ENCODE results near the gene C9orf50. TPM values are rescaled to one million over a fixed set of nuclear protein-coding genes. Genes with fewer than 3 reads are reported as not detected.

Gene C9orf50
- total RNA-seq, 1 experiment from 2014 or later = not detected

- Histone ChIP-seq H3K4ac (ENCODE audit: low read depth, low read length) (no peak within 1 kb of the TSS), H4K20me1 (ENCODE audit: control insufficient read depth, insufficient read depth, insufficient read length) (no peaks in the 10 kb centered on the region), H3K4me1 (ENCODE audit: insufficient read depth, low read length) (0 out of 2 replicates have a peak, but pooled peaks cover 2% of the 10 kb centered on the region), H3K18ac (ENCODE audit: insufficient read length, low read depth, low read length) (peak within 1 kb of the TSS; percentile 97), H3K79me2 (ENCODE audit: insufficient read depth, low read length) (peaks cover 47% of the 10 kb centered on the region), H3K23ac (ENCODE audit: insufficient read length, low read depth, low read length) (no peak within 1 kb of the TSS), H3K9ac (ENCODE audit: extremely low read depth, insufficient read length, low read length) (peak within 1 kb of the TSS; percentile 64), H3K23me2 (ENCODE audit: insufficient read length, low read depth, low read length, poor library complexity, severe bottlenecking) (peaks cover 8% of the 10 kb centered on the region), H4K91ac (ENCODE audit: insufficient read length, low read depth, low read length) (no peak within 1 kb of the TSS), H2BK120ac (ENCODE audit: low read depth, low read length, poor library complexity, severe bottlenecking) (no peak within 1 kb of the TSS), H3K14ac (ENCODE audit: insufficient read depth, low read length) (peak within 1 kb of the TSS; percentile 97; the same call in 1 of the 2 replicates), H4K8ac (replicated peaks; ENCODE audit: insufficient read length, low read depth, low read length) (no peak within 1 kb of the TSS), H3T11ph (ENCODE audit: low read length) (no peak within 1 kb of the TSS), H3K27me3 (ENCODE audit: insufficient read depth, low read length) (peaks cover 4% of the 10 kb centered on the region; the same call in 1 of the 2 replicates), H3K79me1 (ENCODE audit: insufficient read depth, low read depth, low read length, poor library complexity, severe bottlenecking) (peaks cover 11% of the 10 kb centered on the region), H2BK20ac (ENCODE audit: low read depth, low read length, poor library complexity, severe bottlenecking) (no peak within 1 kb of the TSS), H3K9me3 (ENCODE audit: control insufficient read depth, low read depth, low read length) (no peaks in the 10 kb centered on the region), H3K4me2 (ENCODE audit: insufficient read depth, insufficient read length, low read length) (peak within 1 kb of the TSS; percentile 81), H4K5ac (ENCODE audit: insufficient read length, low read depth, low read length) (no peak within 1 kb of the TSS), H3K56ac (ENCODE audit: insufficient read length, low read depth, low read length) (no peak within 1 kb of the TSS), H2AK5ac (ENCODE audit: insufficient read length, low read length) (no peak within 1 kb of the TSS), H2AFZ (ENCODE audit: low read length) (no peak within 1 kb of the TSS), H3K27ac (ENCODE audit: insufficient read length, low read depth, low read length) (no peak within 1 kb of the TSS), H2BK5ac (ENCODE audit: insufficient read length, low read length) (no peak within 1 kb of the TSS), H2BK15ac (ENCODE audit: low read depth, low read length) (no peak within 1 kb of the TSS), H2BK12ac (ENCODE audit: insufficient read length, low read depth, low read length) (no peak within 1 kb of the TSS)
- Mint-ChIP-seq H3K36me3 (ENCODE audit: insufficient read depth in 1 of 3, low read depth in 3 of 3) (peaks cover 3 to 17% (median 13%) of the 10 kb centered on the region in 3 experiments; a peak in 5 of 7 replicates), H3K27me3 (ENCODE audit: low read depth) (peaks cover 15% of the 10 kb centered on the region), H3K4me1 (peaks cover 35 to 44% of the 10 kb centered on the region in 2 experiments), H3K27ac (peak within 1 kb of the TSS in 2 of 3 experiments; percentile 37 to 80; a peak in 6 of 7 replicates), H3K9me3 (no peaks in the 10 kb centered on the region), H3K4me3 (peak within 1 kb of the TSS; percentile 82 to 84)
- TF ChIP-seq CTCF (conservative IDR thresholded peaks at IDR 0.05) = no peak
- WGBS (ENCODE audit: extremely low coverage, insufficient read length, low lambda C conversion rate) = no CpG with 5 or more reads among the region's 55 CpGs
- DNase-seq = peak; percentile 80
Measured at GRCh38 chr9:129626079-129626624, 5.3 kb upstream of the C9orf50 start, which contains the start of gene NTMT1. Gene NTMT1, plus strand, starts transcription at chr9:129626163. Its CDS starts 6,541 bp downstream, at chr9:129632704.

All from H9 (cell line).